Forelimb muscle (tissue), 1 donor: Measurements from ENCODE around the gene TPRN. TPM values are rescaled to one million over a fixed set of nuclear protein-coding genes. Genes with fewer than 3 reads are reported as not detected.

Source experiments
- DNase-seq: peaks from one replicate; pipeline ENCODE4 v3.0.0-alpha.2; 2013; ENCODE audit warnings: low read depth
- polyA plus RNA-seq: library from polyadenylated mRNA; unstranded; fragments of 120-200 nt; gene quantifications from one replicate; pipeline ENCODE4 v1.2.1, GENCODE V29; 2013; ENCODE audit not compliant: insufficient read length

TPRN gene
- polyA plus RNA-seq, 1 donor = 10.9 TPM

DNA sequence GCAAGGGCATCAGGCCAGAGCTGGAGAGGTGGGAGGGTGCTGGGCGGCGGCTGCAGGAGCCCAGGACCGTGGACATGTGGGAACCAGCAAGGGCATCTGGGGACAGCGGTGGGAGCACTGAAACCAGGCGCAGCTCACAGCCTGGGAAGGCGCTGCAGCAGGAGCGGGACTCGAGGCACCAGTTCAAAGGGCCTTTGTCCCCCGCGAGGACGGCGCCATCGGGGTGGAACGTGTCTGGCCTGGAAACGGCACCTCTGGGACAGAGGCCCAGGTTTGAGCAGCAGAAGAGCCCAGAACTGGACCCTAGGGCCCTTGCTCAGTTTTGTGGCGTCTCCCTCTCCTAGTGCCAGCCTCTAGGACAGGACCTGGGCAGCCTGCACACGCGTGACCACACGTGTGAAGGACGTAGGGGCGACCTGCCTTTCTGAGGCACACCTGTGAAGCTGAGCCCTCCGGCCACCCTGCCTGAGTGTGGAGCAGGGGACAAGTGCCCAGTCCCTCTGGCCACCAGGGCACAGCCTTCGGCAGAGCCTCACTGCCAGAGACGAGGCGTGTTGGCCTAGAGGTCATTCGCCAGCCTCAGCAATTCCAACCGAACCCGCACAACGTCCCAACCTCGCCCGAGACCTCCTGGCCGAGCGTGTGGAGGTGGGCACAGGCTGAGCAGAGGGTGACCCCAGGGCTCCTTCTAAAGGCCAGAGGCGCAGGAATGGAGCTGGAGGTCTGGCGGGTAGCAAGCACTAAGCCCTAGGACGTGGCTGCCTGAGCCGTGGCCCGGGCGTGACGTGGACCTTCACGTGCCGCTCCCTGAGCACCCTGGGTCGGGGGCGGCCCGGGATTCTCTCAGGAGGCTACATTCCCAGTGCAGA lies 26.5 kb downstream of the TPRN start:
- DNase-seq = no peak

DNA sequence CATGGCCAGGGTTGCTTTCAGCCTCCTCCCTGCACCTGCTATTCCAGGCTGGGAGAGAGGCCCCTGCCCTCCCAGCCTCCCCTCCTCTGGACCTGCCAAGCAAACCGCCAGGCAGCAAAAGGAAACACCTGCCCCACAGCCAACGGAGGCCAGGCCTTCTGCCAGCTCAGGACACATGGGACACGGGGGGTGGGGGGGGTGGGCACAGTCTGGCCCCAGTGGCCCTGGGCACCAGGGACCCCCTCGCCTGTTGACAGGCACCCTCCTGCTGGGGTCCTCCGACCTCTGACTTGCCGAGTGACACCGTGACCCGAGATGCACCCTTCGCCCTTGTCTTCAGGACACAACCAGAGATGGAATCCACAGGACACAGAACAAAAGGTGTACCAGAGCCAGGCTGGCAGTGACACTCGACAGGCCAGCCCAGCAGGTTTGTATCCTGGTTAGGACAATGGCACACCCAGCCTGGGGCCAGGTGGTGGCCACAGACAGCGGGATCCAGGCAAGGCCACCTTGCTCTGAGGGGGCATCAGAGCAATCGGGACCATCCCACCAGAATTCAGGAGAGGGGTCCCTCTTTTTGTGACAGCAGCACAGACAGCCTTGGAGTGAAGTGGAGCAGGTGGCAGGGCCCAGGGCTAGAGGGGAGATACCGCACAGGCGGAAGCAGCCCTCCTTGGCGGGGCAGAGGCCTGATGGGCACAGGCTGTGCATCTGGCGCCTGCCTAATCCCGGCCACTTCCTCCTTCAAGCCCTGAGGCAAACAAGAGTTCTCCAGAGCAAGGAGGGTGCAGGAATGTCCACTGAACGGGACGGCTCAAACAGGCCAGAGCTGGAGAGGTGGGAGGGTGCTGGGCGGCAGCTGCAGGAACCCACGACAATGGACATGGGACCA lies 27.4 kb downstream of the TPRN start:
- no peak for DNase-seq

DNA sequence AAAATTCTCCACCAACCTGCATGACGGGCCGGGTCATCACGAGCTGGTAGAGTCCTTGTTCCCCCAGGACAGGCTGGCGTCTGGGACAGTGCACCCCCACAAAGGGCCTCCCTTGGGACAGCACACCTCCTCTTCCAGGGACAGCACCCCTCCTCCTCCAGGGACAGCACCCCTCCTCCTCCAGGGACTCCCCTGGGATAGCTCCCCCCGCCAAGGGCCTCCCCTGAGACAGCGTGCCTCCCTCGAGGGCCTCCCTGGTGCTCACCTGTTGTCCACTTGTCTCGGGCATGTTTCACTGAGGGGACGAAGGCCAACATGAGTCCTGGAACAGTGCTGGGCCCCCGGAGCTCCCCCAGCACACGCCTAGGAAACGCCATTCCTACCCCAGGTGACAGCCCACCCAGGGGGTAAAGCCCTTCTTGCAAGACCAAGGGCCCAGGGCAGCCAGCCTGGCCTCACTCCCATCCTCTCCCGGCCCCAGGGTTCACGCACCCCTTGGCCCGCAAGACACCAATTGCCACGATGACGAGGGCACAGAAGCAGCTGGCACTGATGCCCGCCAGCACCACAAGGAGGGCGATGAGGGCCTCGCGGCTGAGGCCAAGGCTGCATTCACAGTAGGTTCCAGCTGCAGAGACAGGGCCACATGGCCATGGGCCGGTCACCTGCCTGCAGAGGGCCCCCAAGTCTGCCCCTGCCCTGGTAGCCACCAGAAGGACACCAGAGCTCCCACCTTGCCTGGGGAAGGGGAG lies 29.2 kb downstream of the TPRN start:
- no peak for DNase-seq

DNA sequence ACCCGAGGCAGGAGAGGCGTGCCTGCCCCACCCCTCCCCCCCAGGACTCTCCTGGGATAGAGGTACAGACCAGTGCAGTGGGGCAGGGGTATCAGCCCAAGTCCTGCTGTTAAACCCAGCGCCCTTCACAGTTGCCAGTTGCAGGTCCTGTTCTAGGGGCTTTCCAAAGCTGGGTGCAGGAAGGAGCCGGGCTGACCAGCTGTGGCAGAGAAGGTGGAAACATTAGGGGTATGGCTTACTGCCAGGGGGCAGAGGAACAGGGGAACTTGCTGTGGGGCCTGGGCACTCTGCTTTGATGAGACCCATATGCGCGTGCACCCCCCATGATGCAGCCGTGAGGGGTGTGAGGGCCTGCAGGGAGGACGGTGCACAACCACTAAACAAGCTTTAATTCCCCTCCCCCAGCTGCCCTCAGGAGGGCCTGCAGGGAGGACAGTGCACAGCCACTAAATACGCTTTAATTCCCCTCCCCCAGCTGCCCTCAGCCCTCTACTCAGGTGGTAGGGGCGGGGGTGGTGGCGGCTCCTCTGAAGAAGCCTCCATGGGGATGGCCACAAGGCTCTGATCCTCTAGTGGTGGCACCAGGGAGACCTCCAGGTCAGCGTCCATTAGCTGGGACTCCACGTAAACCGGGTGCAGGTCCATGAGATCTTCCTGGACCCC lies 29.9 kb downstream of the TPRN start:
- DNase-seq = no peak

DNA sequence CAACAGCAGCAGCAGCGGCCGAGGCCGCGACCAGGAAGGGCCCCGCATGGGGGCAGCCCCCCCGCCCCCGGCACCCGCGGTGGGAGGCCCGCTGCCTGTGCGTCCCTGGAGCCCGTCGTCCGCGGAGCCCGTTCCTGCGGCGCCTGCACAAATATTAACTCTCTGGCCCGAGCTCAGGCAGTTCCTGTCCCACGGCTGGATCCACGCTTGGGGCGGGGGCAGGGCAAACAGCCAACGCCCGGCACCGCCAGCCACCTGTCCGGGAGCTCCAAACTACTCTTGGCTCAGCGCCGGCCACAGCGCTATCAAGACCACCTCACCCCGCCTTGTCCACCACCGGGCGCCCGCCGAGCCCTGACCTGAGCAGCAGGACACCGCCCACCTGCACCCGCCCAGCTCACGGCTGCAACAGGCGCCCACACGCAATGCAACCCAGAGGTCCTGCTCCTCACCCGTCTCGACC lies 30.6 kb downstream of the TPRN start, which contains the start of gene LRRC26:
LRRC26 (minus strand) TSS at position 156 of the 463 bp plus-strand sequence; CDS start at position 48, 108 bp downstream.
- no peak for DNase-seq

DNA sequence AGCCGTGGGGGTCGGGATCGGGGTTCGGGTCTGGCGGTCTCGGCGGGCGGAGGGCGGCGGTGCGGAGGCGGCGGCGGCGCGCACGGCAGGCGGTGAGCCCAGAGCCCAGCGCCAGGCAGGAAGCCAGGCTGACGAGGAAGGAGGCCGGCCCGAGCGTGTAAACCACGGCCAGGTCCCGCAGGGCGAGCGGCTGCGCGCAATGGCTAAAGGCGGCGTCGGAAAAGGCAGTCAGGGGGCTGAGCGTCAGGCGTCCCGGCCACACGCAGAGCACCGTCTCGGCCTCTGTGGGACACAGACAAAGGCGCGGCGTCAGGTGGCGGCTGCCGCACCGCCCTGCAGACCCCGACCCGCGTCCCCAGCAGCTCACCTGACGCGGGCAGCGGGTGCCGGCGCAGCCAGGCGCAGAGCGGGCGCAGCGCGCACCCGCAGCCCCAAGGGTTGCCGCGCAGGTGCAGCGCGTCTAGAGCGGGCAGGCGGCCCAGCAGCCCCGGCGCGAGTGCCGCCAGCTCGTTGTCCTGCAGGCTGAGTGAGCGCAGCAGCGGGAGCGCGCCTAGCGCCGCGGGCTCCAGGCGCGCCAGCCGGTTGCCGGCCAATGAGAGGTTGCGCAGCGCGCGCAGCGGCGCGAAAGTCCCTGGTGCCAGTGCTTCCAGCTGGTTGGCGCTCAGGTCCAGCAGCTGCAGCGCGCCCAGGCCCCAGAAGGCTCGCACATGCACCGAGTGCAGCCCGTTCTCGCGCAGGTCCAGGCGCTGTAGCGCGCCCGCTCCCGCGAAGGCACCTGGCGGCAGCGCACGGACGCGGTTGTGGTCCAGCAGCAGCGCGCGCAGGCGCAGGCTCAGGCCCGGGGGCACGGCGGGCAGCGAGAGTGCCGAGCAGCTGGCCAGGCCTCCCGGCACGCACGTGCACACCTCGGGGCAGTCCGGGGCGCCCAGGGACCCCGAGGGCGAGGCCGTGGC lies 31.4 kb downstream of the TPRN start:
- DNase-seq = no peak

DNA sequence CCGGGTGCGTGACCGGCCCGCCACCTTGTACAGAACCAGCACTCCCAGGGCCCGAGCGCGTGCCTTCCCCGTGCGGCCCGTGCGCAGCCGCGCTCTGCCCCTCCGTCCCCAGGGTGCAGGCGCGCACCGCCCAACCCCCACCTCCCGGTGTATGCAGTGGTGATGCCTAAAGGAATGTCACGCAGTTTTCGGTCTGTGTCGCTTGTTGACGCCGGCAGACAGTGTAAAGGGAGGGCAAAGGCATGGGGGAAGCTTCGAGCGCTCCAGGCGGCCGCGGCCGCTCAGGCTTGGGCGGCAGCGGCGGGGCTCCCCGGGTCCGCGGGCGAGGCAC lies 32.0 kb downstream of the TPRN start:
- DNase-seq = no peak

DNA sequence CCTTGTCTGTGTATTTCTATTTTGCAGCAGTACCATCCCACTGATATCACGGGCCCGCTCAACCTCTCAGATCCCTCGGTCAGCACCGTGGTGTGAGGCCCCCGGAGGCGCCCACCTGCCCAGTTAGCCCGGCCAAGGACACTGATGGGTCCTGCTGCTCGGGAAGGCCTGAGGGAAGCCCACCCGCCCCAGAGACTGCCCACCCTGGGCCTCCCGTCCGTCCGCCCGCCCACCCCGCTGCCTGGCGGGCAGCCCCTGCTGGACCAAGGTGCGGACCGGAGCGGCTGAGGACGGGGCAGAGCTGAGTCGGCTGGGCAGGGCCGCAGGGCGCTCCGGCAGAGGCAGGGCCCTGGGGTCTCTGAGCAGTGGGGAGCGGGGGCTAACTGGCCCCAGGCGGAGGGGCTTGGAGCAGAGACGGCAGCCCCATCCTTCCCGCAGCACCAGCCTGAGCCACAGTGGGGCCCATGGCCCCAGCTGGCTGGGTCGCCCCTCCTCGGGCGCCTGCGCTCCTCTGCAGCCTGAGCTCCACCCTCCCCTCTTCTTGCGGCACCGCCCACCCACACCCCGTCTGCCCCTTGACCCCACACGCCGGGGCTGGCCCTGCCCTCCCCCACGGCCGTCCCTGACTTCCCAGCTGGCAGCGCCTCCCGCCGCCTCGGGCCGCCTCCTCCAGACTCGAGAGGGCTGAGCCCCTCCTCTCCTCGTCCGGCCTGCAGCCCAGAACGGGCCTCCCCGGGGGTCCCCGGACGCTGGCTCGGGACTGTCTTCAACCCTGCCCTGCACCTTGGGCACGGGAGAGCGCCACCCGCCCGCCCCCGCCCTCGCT lies 32.6 kb downstream of the TPRN start:
- no peak for DNase-seq

DNA sequence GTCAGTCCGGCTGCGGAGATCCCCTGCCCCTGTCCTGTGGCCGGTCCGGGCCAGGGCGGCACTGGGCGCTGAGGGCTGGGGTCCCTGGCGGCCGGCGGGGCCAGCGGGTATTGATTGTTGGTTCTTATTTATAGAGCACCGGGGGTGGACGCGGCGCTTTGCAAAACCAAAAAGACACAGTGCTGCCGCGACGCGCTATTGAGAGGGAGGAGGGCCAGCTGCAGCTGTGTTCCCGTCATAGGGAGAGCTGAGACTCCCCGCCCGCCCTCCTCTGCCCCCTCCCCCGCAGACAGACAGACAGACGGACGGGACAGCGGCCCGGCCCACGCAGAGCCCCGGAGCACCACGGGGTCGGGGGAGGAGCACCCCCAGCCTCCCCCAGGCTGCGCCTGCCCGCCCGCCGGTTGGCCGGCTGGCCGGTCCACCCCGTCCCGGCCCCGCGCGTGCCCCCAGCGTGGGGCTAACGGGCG lies 33.2 kb downstream of the TPRN start:
- no peak for DNase-seq

DNA sequence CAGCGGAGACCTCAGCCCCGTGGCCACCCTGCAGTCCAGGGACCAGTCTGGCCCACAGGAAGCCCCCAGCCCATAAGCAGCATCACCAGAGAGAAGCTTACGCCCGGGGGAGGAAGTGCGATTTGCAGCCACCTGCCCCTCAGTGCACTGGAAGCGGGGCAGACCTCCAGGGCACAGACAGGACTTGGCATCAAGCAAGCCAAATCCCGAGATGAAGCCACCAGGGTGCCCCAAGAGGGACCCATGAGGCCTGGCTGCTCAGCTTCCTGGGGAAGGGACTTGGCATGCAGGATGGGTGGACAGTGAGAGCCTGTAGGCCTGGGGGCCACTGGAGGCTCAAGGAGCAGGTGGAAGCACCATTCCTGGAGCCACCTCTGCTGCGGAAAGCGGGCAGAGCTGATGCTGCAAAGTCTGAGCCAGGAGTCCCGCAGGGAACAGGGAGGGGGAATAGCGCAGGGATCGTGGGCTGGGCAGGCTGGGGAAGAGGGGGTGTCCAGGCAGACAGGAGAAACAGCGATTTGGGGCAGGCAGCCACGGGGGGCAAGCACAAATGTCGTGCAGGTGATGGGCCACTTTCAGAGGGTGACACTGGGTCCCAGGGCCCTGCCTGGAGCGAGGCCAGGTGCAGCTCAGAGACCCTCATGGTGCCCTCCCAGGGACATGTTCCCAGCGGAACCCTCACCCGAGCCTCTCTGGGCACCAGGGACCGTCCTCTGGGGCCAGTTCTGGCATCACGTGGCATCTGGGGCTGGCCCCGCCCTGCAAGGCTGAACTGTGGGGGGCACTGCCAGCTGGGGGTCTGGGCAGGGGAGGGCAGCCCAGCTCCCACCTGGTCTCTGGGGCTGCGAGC lies 33.9 kb downstream of the TPRN start:
- DNase-seq = no peak

DNA sequence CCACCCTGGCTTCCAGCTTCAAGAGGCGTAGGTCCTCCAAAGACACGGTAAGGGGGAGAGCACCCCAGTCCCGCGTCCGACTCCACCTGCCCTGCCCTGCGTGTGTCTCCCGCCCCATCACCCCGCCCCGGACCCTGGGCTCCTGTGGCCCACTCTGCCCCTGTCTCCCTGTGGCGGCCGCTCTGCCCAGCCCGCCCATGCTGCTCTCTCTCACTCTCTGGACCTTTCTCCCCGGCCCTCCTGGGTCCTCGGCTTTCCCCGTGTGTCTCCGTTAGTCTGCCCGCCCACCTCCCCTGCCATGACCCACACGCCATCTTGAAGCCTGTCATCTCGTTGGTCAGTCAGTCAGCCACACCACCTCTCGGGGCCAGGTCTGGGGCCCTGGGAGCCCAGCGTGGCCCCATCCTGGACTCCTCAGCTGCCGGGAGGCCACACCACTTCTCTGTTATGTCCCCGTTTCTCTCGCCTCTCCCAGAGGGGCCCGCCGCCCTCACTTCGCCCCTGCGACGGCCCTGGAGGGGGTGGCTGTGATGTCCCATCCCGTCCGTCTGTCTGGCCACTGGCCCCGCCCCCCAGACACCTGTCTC lies 35.2 kb downstream of the TPRN start:
- DNase-seq = no peak

DNA sequence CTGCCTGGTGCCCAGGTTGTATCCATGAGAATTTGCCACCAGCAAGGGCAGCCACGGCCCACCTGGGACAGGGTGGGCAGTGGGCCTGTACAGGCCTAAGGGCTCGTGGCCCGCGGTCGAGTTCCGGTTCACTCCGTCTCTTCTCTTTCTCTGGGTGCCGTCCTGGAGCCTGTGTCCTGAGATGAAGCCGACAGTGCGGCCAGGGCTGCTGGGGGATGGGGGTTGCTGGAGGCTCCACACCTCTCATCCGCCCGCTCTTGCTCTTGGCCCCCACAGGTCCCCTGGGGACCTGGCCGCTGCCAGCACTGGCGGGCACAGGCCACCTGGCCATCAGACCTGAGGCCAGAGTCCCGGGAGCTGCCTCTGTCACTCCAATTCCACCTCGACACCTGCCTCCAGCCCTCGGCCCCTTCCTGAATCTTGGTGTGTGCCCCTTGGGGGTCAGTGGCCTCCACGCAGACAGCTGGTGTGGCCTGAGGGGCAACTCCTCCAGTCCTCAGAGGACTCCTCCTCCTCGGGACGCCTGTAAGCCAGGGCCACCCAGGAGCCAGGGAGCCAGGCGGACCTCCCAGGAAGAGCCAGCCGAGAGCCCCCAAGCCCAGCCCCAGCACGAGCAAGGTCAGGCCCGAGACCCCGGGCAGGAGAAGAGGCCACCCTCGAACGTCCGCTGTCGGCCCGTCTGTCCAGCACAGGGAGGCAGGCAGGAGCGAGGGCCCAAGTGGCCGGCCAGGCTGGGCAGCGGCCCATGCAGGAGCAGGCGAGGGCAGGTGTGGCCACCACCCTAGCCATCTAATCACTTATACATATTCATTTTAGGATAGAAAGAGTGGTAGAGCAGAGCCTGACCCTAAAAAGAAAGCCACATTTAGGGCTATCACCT lies 35.9 kb downstream of the TPRN start:
- no peak for DNase-seq

DNA sequence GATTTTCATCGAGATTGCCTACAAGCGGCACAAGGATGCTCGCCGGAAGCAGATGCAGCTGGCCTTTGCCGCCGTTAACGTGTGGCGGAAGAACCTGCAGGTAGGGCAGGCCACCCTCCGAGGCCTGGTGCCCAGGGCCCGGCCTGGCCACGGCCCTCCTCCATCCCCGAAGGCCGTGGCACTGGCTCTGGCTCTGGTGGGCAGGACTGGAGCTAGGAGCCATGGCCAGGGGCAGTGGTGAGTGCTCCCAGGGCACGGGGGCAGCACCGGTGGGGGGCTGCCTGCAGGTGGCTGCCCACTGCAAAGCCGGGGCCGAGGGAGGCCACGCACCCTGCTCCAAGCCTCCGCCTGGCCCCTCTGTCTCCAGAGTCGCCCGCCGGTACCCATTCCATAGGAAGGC lies 36.7 kb downstream of the TPRN start:
- DNase-seq = no peak

DNA sequence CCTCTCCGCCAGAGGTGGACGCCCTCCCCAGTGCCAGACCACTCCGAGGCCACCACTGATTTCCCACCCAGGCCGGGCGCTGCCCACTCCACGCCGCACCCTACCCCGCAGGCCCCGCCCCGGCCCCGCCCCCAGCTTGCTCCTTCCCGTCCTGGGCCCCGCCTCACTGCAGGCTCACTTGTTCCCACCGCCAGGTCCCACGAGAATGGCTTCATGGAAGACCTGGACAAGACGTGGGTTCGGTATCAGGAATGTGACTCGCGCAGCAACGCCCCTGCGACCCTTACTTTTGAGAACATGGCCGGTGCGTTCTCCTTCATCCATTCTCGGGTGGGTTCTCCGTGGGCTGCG lies 37.2 kb downstream of the TPRN start:
- no peak for DNase-seq

DNA sequence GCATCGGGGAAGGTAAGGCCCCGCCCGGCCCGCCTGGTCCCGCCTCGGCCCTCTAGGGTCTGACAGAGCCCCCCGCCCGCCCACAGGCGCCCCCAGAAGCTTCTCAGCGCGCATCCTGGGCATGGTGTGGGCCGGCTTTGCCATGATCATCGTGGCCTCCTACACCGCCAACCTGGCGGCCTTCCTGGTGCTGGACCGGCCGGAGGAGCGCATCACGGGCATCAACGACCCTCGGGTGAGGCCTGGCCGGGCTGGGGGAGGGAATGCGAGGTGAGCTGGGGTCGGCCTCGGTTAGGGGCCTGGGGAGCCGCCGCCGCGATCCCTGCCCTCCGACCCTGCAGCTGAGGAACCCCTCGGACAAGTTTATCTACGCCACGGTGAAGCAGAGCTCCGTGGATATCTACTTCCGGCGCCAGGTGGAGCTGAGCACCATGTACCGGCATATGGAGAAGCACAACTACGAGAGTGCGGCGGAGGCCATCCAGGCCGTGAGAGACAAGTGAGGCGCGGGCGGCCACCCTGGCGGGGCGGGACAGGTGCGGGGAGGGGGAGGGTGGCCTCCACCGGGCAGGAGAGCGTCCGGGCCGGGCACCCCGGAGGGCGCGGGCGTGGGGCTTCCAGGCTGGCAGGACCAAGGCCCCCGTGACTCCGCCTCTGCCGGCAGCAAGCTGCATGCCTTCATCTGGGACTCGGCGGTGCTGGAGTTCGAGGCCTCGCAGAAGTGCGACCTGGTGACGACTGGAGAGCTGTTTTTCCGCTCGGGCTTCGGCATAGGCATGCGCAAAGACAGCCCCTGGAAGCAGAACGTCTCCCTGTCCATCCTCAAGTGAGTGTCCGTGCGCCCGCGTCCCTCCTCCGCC lies 37.8 kb downstream of the TPRN start:
- no peak for DNase-seq
